Fibroblast of villous mesenchyme (primary cell): Measurements from ENCODE around the gene PYGB. TPM values are rescaled to one million over a fixed set of nuclear protein-coding genes. Genes with fewer than 3 reads are reported as not detected.

Source experiments
- DNase-seq: peaks from one replicate; pipeline ENCODE4 v3.0.0-alpha.2; 2010; ENCODE audit warnings: low read depth
- H3K4me3 ChIP-seq: 2 replicates; pipeline ENCODE4 v1.5.1; 2011; ENCODE audit warnings: low read depth, mild to moderate bottlenecking, low read length
- CTCF ChIP-seq: IDR thresholded peaks from 2 replicates; pipeline ENCODE4 v1.5.1; 2012; ENCODE audit warnings: low read depth, mild to moderate bottlenecking, low read length; ENCODE audit not compliant: insufficient read depth
- total RNA-seq: library from RNA; depleted of rRNA; stranded (reverse); fragments of >200 nt; gene quantifications from 2 replicates; pipeline ENCODE4 v1.2.3, GENCODE V29; 2012

The PYGB gene
- total RNA-seq, 1 donor = 110 TPM

- H3K4me3 ChIP-seq = no peak overlapping the region
- peak; percentile 63 for DNase-seq
- TF ChIP-seq CTCF = peak; percentile 96
These were observed 46.8 kb downstream of the PYGB start for GRCh38 chr20:25294459-25295385.

GRCh38 chr20:25295386-25296093, 47.7 kb downstream of the PYGB start:
- H3K4me3 ChIP-seq = no peak overlapping the region
- no peak for TF ChIP-seq CTCF
- DNase-seq = no peak

GRCh38 chr20:25296094-25297093, 48.5 kb downstream of the PYGB start:
- DNase-seq = no peak
- TF ChIP-seq CTCF = peak; percentile 37
- H3K4me3 ChIP-seq = no peak overlapping the region

- H3K4me3 ChIP-seq = no peak overlapping the region
- no peak for TF ChIP-seq CTCF
- no peak for DNase-seq
These were observed 49.4 kb downstream of the PYGB start for GRCh38 chr20:25297141-25297905.

- no peak overlapping the region for H3K4me3 ChIP-seq
- DNase-seq = no peak
- peak; percentile 6 for TF ChIP-seq CTCF
These were observed 51.9 kb downstream of the PYGB start for GRCh38 chr20:25299806-25300205.
